Nephron (organoid): Measurements from ENCODE around the gene ARHGEF39.
A peak's percentile ranks its signal among the peaks of the same experiment; 100 is the strongest.

Source experiments
- H3K27ac Mint-ChIP-seq, 3 experiments: 2 replicates each; pipeline ENCODE4 v1.8.0; 2020; ENCODE audit warnings: mixed read lengths in 3 of 3, mild to moderate bottlenecking in 2 of 3, moderate library complexity in 1 of 3
- H3K27me3 Mint-ChIP-seq: 2 replicates; pipeline ENCODE4 v1.8.0; 2021; ENCODE audit warnings: low read depth, mild to moderate bottlenecking, moderate library complexity, mixed read lengths
- H3K36me3 Mint-ChIP-seq: 2 replicates; pipeline ENCODE4 v1.8.0; 2020; ENCODE audit warnings: low read depth, mixed read lengths
- H3K4me1 Mint-ChIP-seq: 2 replicates; pipeline ENCODE4 v1.8.0; 2020; ENCODE audit warnings: mixed read lengths
- H3K4me3 Mint-ChIP-seq, 3 experiments: 2 replicates each; pipeline ENCODE4 v1.8.0; 2020; ENCODE audit warnings: mild to moderate bottlenecking in 3 of 3, mixed read lengths in 3 of 3, moderate library complexity in 2 of 3
- H3K9me3 Mint-ChIP-seq: 2 replicates; pipeline ENCODE4 v1.8.0; 2020; ENCODE audit warnings: mixed read lengths
- CTCF ChIP-seq, 3 experiments: fragments of 200-600 bp; sonication (generic); IDR thresholded peaks; one replicate each; pipeline ENCODE4 v1.5.0; 2021; ENCODE audit warnings: antibody characterized with exemption in 3 of 3; ENCODE audit not compliant: unreplicated experiment in 3 of 3

The ARHGEF39 gene

GRCh38 chr9:35660966-35661415 lies 4.0 kb downstream of the ARHGEF39 start:
- H3K27me3 Mint-ChIP-seq, result peaks cover 5% of the 10 kb centered on the region
- peak; percentile 16 to 47 (median 45) for TF ChIP-seq CTCF (IDR thresholded peaks at IDR 0.05; ENCODE audit: unreplicated experiment in 3 of 3)
- peaks cover 68% of the 10 kb centered on the region for H3K4me1 Mint-ChIP-seq
- peak overlapping the region; percentile 58 to 86 (median 82) for H3K4me3 Mint-ChIP-seq
- peak overlapping the region; percentile 80 to 94 (median 92) for H3K27ac Mint-ChIP-seq
- no peaks in the 10 kb centered on the region for H3K9me3 Mint-ChIP-seq
- H3K36me3 Mint-ChIP-seq, result peaks cover 28% of the 10 kb centered on the region

- no peaks in the 10 kb centered on the region for H3K9me3 Mint-ChIP-seq
- peaks cover 28% of the 10 kb centered on the region for H3K36me3 Mint-ChIP-seq
These were observed 5.7 kb downstream of the ARHGEF39 start for GRCh38 chr9:35659340-35659739.

GRCh38 chr9:35658968-35659220 lies 6.1 kb downstream of the ARHGEF39 start:
- H3K4me1 Mint-ChIP-seq, result peaks cover 55% of the 10 kb centered on the region

More at GRCh38 chr9:35659340-35659739, 5.7 kb downstream of the ARHGEF39 start:
- H3K27ac Mint-ChIP-seq, result peak overlapping the region; percentile 99
- H3K4me3 Mint-ChIP-seq, result peak overlapping the region; percentile 78 to 88 (median 84)
- H3K4me1 Mint-ChIP-seq, result peaks cover 60% of the 10 kb centered on the region
- no peak for TF ChIP-seq CTCF (IDR thresholded peaks at IDR 0.05; ENCODE audit: unreplicated experiment in 3 of 3)
- peaks cover 5% of the 10 kb centered on the region for H3K27me3 Mint-ChIP-seq

GRCh38 chr9:35658137-35658967 lies 6.6 kb downstream of the ARHGEF39 start, which contains the start of gene CCDC107:
TSS of gene CCDC107 (plus strand) at chr9:35658292. CDS start at chr9:35658380, 88 bp downstream.
- peak; percentile 75 to 86 (median 77) for TF ChIP-seq CTCF (IDR thresholded peaks at IDR 0.05; ENCODE audit: unreplicated experiment in 3 of 3)
- Mint-ChIP-seq H3K36me3 (peaks cover 28% of the 10 kb centered on the region), H3K27me3 (peaks cover 5% of the 10 kb centered on the region), H3K9me3 (no peaks in the 10 kb centered on the region), H3K4me3 (peak within 1 kb of the TSS; percentile 78 to 88 (median 84)), H3K4me1 (peaks cover 50% of the 10 kb centered on the region), H3K27ac (peak within 1 kb of the TSS; percentile 99)

More at GRCh38 chr9:35658968-35659220, 6.1 kb downstream of the ARHGEF39 start:
- TF ChIP-seq CTCF (IDR thresholded peaks at IDR 0.05; ENCODE audit: unreplicated experiment in 3 of 3), result no peak
- Mint-ChIP-seq H3K4me3 (peak overlapping the region; percentile 78 to 88 (median 84)), H3K27ac (peak overlapping the region; percentile 99), H3K9me3 (no peaks in the 10 kb centered on the region), H3K27me3 (peaks cover 5% of the 10 kb centered on the region), H3K36me3 (peaks cover 28% of the 10 kb centered on the region)

- H3K4me1 Mint-ChIP-seq, result peaks cover 43% of the 10 kb centered on the region
- peaks cover 27% of the 10 kb centered on the region for H3K36me3 Mint-ChIP-seq
- peak; percentile 28 to 55 (median 39) for TF ChIP-seq CTCF (IDR thresholded peaks at IDR 0.05; ENCODE audit: unreplicated experiment in 3 of 3)
- H3K4me3 Mint-ChIP-seq, result peak within 1 kb of the TSS; percentile 78 to 88 (median 84)
- H3K27ac Mint-ChIP-seq, result peak within 1 kb of the TSS; percentile 99
- H3K9me3 Mint-ChIP-seq, result no peaks in the 10 kb centered on the region
- peaks cover 5% of the 10 kb centered on the region for H3K27me3 Mint-ChIP-seq
These were observed 7.4 kb downstream of the ARHGEF39 start, which contains the start of gene RMRP for GRCh38 chr9:35657546-35658136. TSS of gene RMRP (minus strand) at chr9:35658019.
